Measurements from ENCODE around the gene DUSP1.
"Not testable (repeated sequence)": the region's sequence is repeated elsewhere in the genome, so short reads cannot be mapped to it uniquely, and the experiment has no call there.

The DUSP1 gene

GRCh38 chr5:172786736-172787462 lies 15.9 kb upstream of the DUSP1 start:
- POLR2A ChIA-PET, result interaction anchor here (1.0 kb wide), 1 partner anchor 9 kb away, joined by 3 read pairs; no protein-coding TSS in a partner anchor
- DNase-seq (ENCODE audit: extremely low spot score), result no peak
- no peak for TF ChIP-seq TARDBP (IDR thresholded peaks at IDR 0.05)
- TF ChIP-seq SUZ12 (IDR thresholded peaks at IDR 0.05), result no peak
- TF ChIP-seq NFRKB (IDR thresholded peaks at IDR 0.05), result no peak
- TF ChIP-seq FOXK2 (IDR thresholded peaks at IDR 0.05), result no peak
- no peak for TF ChIP-seq PKNOX1 (IDR thresholded peaks at IDR 0.05)
- TF ChIP-seq ELF4 (IDR thresholded peaks at IDR 0.05), result no peak
- TF ChIP-seq FOXM1 (IDR thresholded peaks at IDR 0.05; ENCODE audit: borderline replicate concordance), result no peak
- no peak for TF ChIP-seq CTBP1 (IDR thresholded peaks at IDR 0.05; ENCODE audit: borderline replicate concordance)
- TF ChIP-seq L3MBTL2 (conservative IDR thresholded peaks at IDR 0.05), result no peak
- no peak for TF ChIP-seq LEF1 (IDR thresholded peaks at IDR 0.05; ENCODE audit: borderline replicate concordance)
- CTCF ChIA-PET, result no interaction called here

DNA sequence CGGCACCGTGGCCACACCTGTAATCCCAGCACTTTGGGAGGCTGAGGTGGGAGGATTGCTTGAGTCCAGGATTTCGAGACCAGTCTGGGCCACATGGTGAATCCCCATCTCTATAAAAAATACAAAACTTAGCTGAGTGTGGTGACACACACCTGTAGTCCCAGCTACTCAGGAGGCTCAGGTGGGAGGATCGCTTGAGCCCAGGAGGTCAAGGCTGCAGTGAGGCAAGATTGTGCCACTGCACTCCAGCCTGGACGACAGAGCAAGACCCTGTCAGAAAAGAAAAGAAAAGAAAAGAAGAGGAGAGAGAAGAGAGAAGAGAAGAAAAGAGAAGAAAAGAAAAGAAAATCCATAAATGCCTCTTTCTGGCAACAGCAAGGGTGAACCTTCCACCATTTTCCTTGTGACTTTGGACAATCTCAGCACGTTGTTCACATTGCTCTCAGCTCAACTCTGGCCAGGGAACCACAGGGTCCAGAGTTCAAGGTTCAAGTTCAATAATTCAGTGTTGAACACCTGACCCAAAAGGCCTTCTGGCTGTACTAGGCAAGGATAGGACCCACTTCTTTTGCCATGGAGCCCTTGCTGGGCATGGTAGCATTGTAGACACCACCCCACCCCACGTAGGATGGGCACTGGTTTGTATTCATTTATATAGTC lies 14.6 kb upstream of the DUSP1 start:
- TF ChIP-seq LEF1 (IDR thresholded peaks at IDR 0.05; ENCODE audit: borderline replicate concordance), result no peak
- TF ChIP-seq FOXA1 (IDR thresholded peaks at IDR 0.05), result no peak
- no peak for TF ChIP-seq ZNF384 (IDR thresholded peaks at IDR 0.05)
- no peak for TF ChIP-seq ARNT (IDR thresholded peaks at IDR 0.05)
- TF ChIP-seq HDGF (IDR thresholded peaks at IDR 0.05; ENCODE audit: borderline replicate concordance), result no peak
- TF ChIP-seq BHLHE40 (IDR thresholded peaks at IDR 0.05; ENCODE audit: borderline replicate concordance), result no peak
- TF ChIP-seq FOXK2 (IDR thresholded peaks at IDR 0.05), result no peak
- TF ChIP-seq NFRKB (IDR thresholded peaks at IDR 0.05), result no peak
- no peak for TF ChIP-seq SP1 (IDR thresholded peaks at IDR 0.05)
- no peak for TF ChIP-seq PKNOX1 (IDR thresholded peaks at IDR 0.05)
- no peak for TF ChIP-seq L3MBTL2 (conservative IDR thresholded peaks at IDR 0.05)
- no peak for TF ChIP-seq CTBP1 (IDR thresholded peaks at IDR 0.05; ENCODE audit: borderline replicate concordance)
- TF ChIP-seq FOXM1 (IDR thresholded peaks at IDR 0.05; ENCODE audit: borderline replicate concordance), result no peak
- no peak for TF ChIP-seq TARDBP (IDR thresholded peaks at IDR 0.05)
- TF ChIP-seq ELF4 (IDR thresholded peaks at IDR 0.05), result no peak
- no peak for TF ChIP-seq SUZ12 (IDR thresholded peaks at IDR 0.05)
- DNase-seq (ENCODE audit: extremely low spot score), result no peak
- POLR2A ChIA-PET, result no interaction called here
- CTCF ChIA-PET, result no interaction called here

GRCh38 chr5:172784162-172784561 lies 13.2 kb upstream of the DUSP1 start:
- CTCF ChIA-PET, result interaction anchor here (1.0 kb wide), 1 partner anchor 16 kb away, joined by 5 read pairs; no protein-coding TSS in a partner anchor
- not testable (repeated sequence) for DNase-seq (ENCODE audit: extremely low spot score)
- POLR2A ChIA-PET, result interaction anchor here (1.2 kb wide), 1 partner anchor 14 kb away, joined by 3 read pairs; the partner anchor contains the start of gene DUSP1

DNA sequence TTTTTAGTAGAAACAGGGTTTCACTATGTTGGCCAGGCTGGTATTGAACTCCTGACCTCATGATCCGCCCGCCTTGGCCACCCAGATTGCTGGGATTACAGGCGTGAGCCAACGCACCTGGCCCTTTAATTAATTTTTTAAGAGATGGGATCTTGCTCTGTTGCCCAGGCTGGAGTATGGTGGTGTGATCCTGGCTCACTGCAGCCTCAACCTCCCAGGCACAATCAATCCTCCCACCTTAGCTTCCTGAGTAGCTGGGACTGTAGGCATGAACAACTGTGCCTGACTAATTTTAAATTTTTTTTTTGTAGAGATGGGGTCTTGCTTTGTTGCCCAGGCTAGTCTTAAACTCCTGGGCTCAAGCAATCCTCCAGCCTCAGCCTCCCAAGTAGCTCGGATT lies 12.3 kb upstream of the DUSP1 start:
- DNase-seq (ENCODE audit: extremely low spot score), result not testable (repeated sequence)
- ChIA-PET POLR2A (interaction anchor here (1.2 to 1.6 kb wide), 2 partner anchors 12 to 13 kb away, joined by 3 read pairs; partner anchors contain the start of gene DUSP1), CTCF (interaction anchor here (1.0 kb wide), 1 partner anchor 17 kb away, joined by 5 read pairs; no protein-coding TSS in a partner anchor)

- DNase-seq (ENCODE audit: extremely low spot score), result no peak
- TF ChIP-seq FOXM1 (IDR thresholded peaks at IDR 0.05; ENCODE audit: borderline replicate concordance), result no peak
- no peak for TF ChIP-seq CTBP1 (IDR thresholded peaks at IDR 0.05; ENCODE audit: borderline replicate concordance)
- TF ChIP-seq BHLHE40 (IDR thresholded peaks at IDR 0.05; ENCODE audit: borderline replicate concordance), result no peak
- no peak for TF ChIP-seq PKNOX1 (IDR thresholded peaks at IDR 0.05)
- TF ChIP-seq ELF4 (IDR thresholded peaks at IDR 0.05), result no peak
- no peak for TF ChIP-seq FOXA1 (IDR thresholded peaks at IDR 0.05)
- no peak for TF ChIP-seq TARDBP (IDR thresholded peaks at IDR 0.05)
- no peak for TF ChIP-seq SP1 (IDR thresholded peaks at IDR 0.05)
- no peak for TF ChIP-seq NFRKB (IDR thresholded peaks at IDR 0.05)
- no peak for TF ChIP-seq SUZ12 (IDR thresholded peaks at IDR 0.05)
- no peak for TF ChIP-seq LEF1 (IDR thresholded peaks at IDR 0.05; ENCODE audit: borderline replicate concordance)
- no peak for TF ChIP-seq ZNF384 (IDR thresholded peaks at IDR 0.05)
- TF ChIP-seq HDGF (IDR thresholded peaks at IDR 0.05; ENCODE audit: borderline replicate concordance), result no peak
- no peak for TF ChIP-seq FOXK2 (IDR thresholded peaks at IDR 0.05)
- ChIA-PET CTCF (interaction anchor here (0.6 kb wide), 1 partner anchor 115 kb away, joined by 3 read pairs; no protein-coding TSS in a partner anchor), POLR2A (interaction anchor here (1.6 kb wide), 1 partner anchor 11 kb away, joined by 3 read pairs; no protein-coding TSS in a partner anchor)
Measured at GRCh38 chr5:172782169-172783039, 11.4 kb upstream of the DUSP1 start.

All from HEK293T (cell line).